ENCODE results near the gene PDE1A. TPM values are rescaled to one million over a fixed set of nuclear protein-coding genes. Genes with fewer than 3 reads are reported as not detected.

The PDE1A gene
- total and polyA plus RNA-seq, 2 of the 13 experiments (the other 11 are each of a cell fraction or from before 2014, with no cell fraction given) = not detected

- FAIRE-seq (no peak), ATAC-seq (no peak), DNase-seq (ENCODE audit: low spot score) (no peak)
- no peak for TF ChIP-seq ZNF30 (CRISPR knock-in tag; IDR thresholded peaks at IDR 0.05)
- no peak for TF ChIP-seq ZC3H4 (CRISPR knock-in tag; IDR thresholded peaks at IDR 0.05; ENCODE audit: borderline replicate concordance)
- TF ChIP-seq KDM2A (CRISPR knock-in tag; IDR thresholded peaks at IDR 0.05; ENCODE audit: borderline replicate concordance, low read depth) = no peak
- TF ChIP-seq SP4 (CRISPR knock-in tag; IDR thresholded peaks at IDR 0.05) = no peak
- TF ChIP-seq IRX3 (CRISPR knock-in tag; IDR thresholded peaks at IDR 0.05; ENCODE audit: borderline replicate concordance, low read depth) = no peak
- no peak for TF ChIP-seq ATAD3A (CRISPR knock-in tag; IDR thresholded peaks at IDR 0.05)
- TF ChIP-seq, protein P1, sequence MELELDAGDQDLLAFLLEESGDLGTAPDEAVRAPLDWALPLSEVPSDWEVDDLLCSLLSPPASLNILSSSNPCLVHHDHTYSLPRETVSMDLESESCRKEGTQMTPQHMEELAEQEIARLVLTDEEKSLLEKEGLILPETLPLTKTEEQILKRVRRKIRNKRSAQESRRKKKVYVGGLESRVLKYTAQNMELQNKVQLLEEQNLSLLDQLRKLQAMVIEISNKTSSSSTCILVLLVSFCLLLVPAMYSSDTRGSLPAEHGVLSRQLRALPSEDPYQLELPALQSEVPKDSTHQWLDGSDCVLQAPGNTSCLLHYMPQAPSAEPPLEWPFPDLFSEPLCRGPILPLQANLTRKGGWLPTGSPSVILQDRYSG (CRISPR knock-in tag; IDR thresholded peaks at IDR 0.05) = no peak
- TF ChIP-seq GMEB2 (CRISPR knock-in tag; IDR thresholded peaks at IDR 0.05; ENCODE audit: low read depth) = no peak
- no peak for TF ChIP-seq ZFY (CRISPR knock-in tag; IDR thresholded peaks at IDR 0.05)
- no peak for TF ChIP-seq ATF7-NPFF (CRISPR knock-in tag; IDR thresholded peaks at IDR 0.05; ENCODE audit: low read depth)
- no peak for TF ChIP-seq GPN1 (CRISPR knock-in tag; IDR thresholded peaks at IDR 0.05; ENCODE audit: borderline replicate concordance)
- no peak for TF ChIP-seq AHR (CRISPR knock-in tag; IDR thresholded peaks at IDR 0.05)
- TF ChIP-seq TRAFD1 (CRISPR knock-in tag; IDR thresholded peaks at IDR 0.05; ENCODE audit: borderline replicate concordance) = no peak
- H2AFZ ChIP-seq (ENCODE audit: low read length) = no peak overlapping the region
- no peak overlapping the region for H3K4me2 ChIP-seq (ENCODE audit: low read depth, low read length)
- no peaks in the 10 kb centered on the region for H3K36me3 ChIP-seq (replicated peaks in 1 of 2; ENCODE audit: control insufficient read depth in 1 of 2, insufficient read depth in 2 of 2, low read length in 2 of 2)
- intact Hi-C loops (cut with micrococcal nuclease; ENCODE audit: unreplicated experiment) (no loop called here), in situ Hi-C loops (cut with HindIII; ENCODE audit: extremely low pct_ligation_motif_present, low pct_unique_long_range_greater_than_20kb) (no loop called here)
- H3K79me2 ChIP-seq (ENCODE audit: insufficient read depth, low read length) = no peaks in the 10 kb centered on the region
- no peaks in the 10 kb centered on the region for H4K20me1 ChIP-seq (ENCODE audit: insufficient read depth, low read length)
- ChIA-PET POLR2A (no interaction called here), CTCF (ENCODE audit: low intra/inter-chr PET ratio, low total read pairs) (no interaction called here)
- no peaks in the 10 kb centered on the region for H3K27me3 ChIP-seq (ENCODE audit: control insufficient read depth in 1 of 2, insufficient read depth in 2 of 2, low read length in 2 of 2)
- 3% methylated on average over 4 of the region's 4 CpGs for WGBS (ENCODE audit: low lambda C conversion rate)
- no peak overlapping the region for H3K27ac ChIP-seq (ENCODE audit: extremely low read length, insufficient read depth, low read length)
- BruUV-seq (replicated peaks) = no TSS peak
- H3K9ac ChIP-seq (ENCODE audit: insufficient read depth, low read depth, low read length) = no peak overlapping the region
- no peaks in the 10 kb centered on the region for H3K9me3 ChIP-seq (ENCODE audit: low read length)
- H3K4me1 ChIP-seq (ENCODE audit: insufficient read depth, low read length) = no peaks in the 10 kb centered on the region
- no peak overlapping the region for H3K4me3 ChIP-seq (replicated peaks in 1 of 3; ENCODE audit: insufficient read depth in 1 of 3, low read depth in 2 of 3, low read length in 3 of 3)
Observed at GRCh38 chr2:182208421-182208820, 218.4 kb downstream of the PDE1A start.

All from HepG2 (cell line).